Nephron (organoid): Measurements from ENCODE around the gene TRIM8.

ENCODE experiments used
- H3K27ac Mint-ChIP-seq, 3 experiments: 2 replicates each; pipeline ENCODE4 v1.8.0; 2020; ENCODE audit warnings: mixed read lengths in 3 of 3, mild to moderate bottlenecking in 2 of 3, moderate library complexity in 1 of 3
- H3K27me3 Mint-ChIP-seq: 2 replicates; pipeline ENCODE4 v1.8.0; 2021; ENCODE audit warnings: low read depth, mild to moderate bottlenecking, moderate library complexity, mixed read lengths
- H3K36me3 Mint-ChIP-seq: 2 replicates; pipeline ENCODE4 v1.8.0; 2020; ENCODE audit warnings: low read depth, mixed read lengths
- H3K4me1 Mint-ChIP-seq: 2 replicates; pipeline ENCODE4 v1.8.0; 2020; ENCODE audit warnings: mixed read lengths
- H3K4me3 Mint-ChIP-seq, 3 experiments: 2 replicates each; pipeline ENCODE4 v1.8.0; 2020; ENCODE audit warnings: mild to moderate bottlenecking in 3 of 3, mixed read lengths in 3 of 3, moderate library complexity in 2 of 3
- H3K9me3 Mint-ChIP-seq: 2 replicates; pipeline ENCODE4 v1.8.0; 2020; ENCODE audit warnings: mixed read lengths
- CTCF ChIP-seq, 3 experiments: fragments of 200-600 bp; sonication (generic); IDR thresholded peaks; one replicate each; pipeline ENCODE4 v1.5.0; 2021; ENCODE audit warnings: antibody characterized with exemption in 3 of 3; ENCODE audit not compliant: unreplicated experiment in 3 of 3

Gene TRIM8

GRCh38 chr10:102612964-102613275, 31.4 kb upstream of the TRIM8 start:
- no peaks in the 10 kb centered on the region for H3K9me3 Mint-ChIP-seq
- no peak for TF ChIP-seq CTCF (IDR thresholded peaks at IDR 0.05; ENCODE audit: unreplicated experiment in 3 of 3)
- H3K27me3 Mint-ChIP-seq = no peaks in the 10 kb centered on the region
- peaks cover 45% of the 10 kb centered on the region for H3K36me3 Mint-ChIP-seq
- peak overlapping the region; percentile 51 to 58 (median 52) for H3K27ac Mint-ChIP-seq
- H3K4me1 Mint-ChIP-seq = peaks cover 45% of the 10 kb centered on the region
- H3K4me3 Mint-ChIP-seq = no peak overlapping the region

GRCh38 chr10:102613286-102613685, 31.0 kb upstream of the TRIM8 start:
- Mint-ChIP-seq H3K27me3 (no peaks in the 10 kb centered on the region), H3K27ac (peak overlapping the region; percentile 51 to 68 (median 65)), H3K9me3 (no peaks in the 10 kb centered on the region)

GRCh38 chr10:102613785-102614184, 30.5 kb upstream of the TRIM8 start:
- H3K4me3 Mint-ChIP-seq = no peak overlapping the region
- no peaks in the 10 kb centered on the region for H3K27me3 Mint-ChIP-seq
- no peak for TF ChIP-seq CTCF (IDR thresholded peaks at IDR 0.05; ENCODE audit: unreplicated experiment in 3 of 3)
- peaks cover 54% of the 10 kb centered on the region for H3K4me1 Mint-ChIP-seq
- H3K36me3 Mint-ChIP-seq = peaks cover 49% of the 10 kb centered on the region
- H3K9me3 Mint-ChIP-seq = no peaks in the 10 kb centered on the region
- H3K27ac Mint-ChIP-seq = peak overlapping the region in 2 of 3 experiments; percentile 65 to 68

More at GRCh38 chr10:102613286-102613685, 31.0 kb upstream of the TRIM8 start:
- Mint-ChIP-seq H3K4me1 (peaks cover 49% of the 10 kb centered on the region), H3K36me3 (peaks cover 45% of the 10 kb centered on the region), H3K4me3 (no peak overlapping the region)
- TF ChIP-seq CTCF (IDR thresholded peaks at IDR 0.05; ENCODE audit: unreplicated experiment in 3 of 3) = no peak

GRCh38 chr10:102614888-102615287, 29.4 kb upstream of the TRIM8 start:
- Mint-ChIP-seq H3K27ac (peak overlapping the region; percentile 70 to 85 (median 84)), H3K4me1 (peaks cover 61% of the 10 kb centered on the region), H3K27me3 (no peaks in the 10 kb centered on the region), H3K9me3 (no peaks in the 10 kb centered on the region), H3K36me3 (peaks cover 42% of the 10 kb centered on the region), H3K4me3 (no peak overlapping the region)
- no peak for TF ChIP-seq CTCF (IDR thresholded peaks at IDR 0.05; ENCODE audit: unreplicated experiment in 3 of 3)

GRCh38 chr10:102615361-102615760, 28.9 kb upstream of the TRIM8 start:
- Mint-ChIP-seq H3K9me3 (no peaks in the 10 kb centered on the region), H3K27me3 (no peaks in the 10 kb centered on the region)
- peak in 1 of 3 experiments; percentile 32 for TF ChIP-seq CTCF (IDR thresholded peaks at IDR 0.05; ENCODE audit: unreplicated experiment in 3 of 3)

GRCh38 chr10:102616066-102616770, 28.1 kb upstream of the TRIM8 start:
- Mint-ChIP-seq H3K4me3 (peak overlapping the region in 1 of 3 experiments; percentile 13), H3K27me3 (no peaks in the 10 kb centered on the region), H3K9me3 (no peaks in the 10 kb centered on the region), H3K4me1 (peaks cover 66% of the 10 kb centered on the region), H3K36me3 (peaks cover 35% of the 10 kb centered on the region), H3K27ac (peak overlapping the region; percentile 85 to 99 (median 96))
- TF ChIP-seq CTCF (IDR thresholded peaks at IDR 0.05; ENCODE audit: unreplicated experiment in 3 of 3) = no peak

More at GRCh38 chr10:102615361-102615760, 28.9 kb upstream of the TRIM8 start:
- peaks cover 42% of the 10 kb centered on the region for H3K36me3 Mint-ChIP-seq
- no peak overlapping the region for H3K4me3 Mint-ChIP-seq
- peak overlapping the region; percentile 85 to 99 (median 96) for H3K27ac Mint-ChIP-seq
- peaks cover 66% of the 10 kb centered on the region for H3K4me1 Mint-ChIP-seq
